GM19238 (cell line): Measurements from ENCODE around the gene NUP98.

ENCODE experiments used
- DNase-seq: peaks from one replicate; pipeline ENCODE4 v3.0.0; 2011; ENCODE audit warnings: low spot score; ENCODE audit not compliant: insufficient read length

NUP98 gene

DNA sequence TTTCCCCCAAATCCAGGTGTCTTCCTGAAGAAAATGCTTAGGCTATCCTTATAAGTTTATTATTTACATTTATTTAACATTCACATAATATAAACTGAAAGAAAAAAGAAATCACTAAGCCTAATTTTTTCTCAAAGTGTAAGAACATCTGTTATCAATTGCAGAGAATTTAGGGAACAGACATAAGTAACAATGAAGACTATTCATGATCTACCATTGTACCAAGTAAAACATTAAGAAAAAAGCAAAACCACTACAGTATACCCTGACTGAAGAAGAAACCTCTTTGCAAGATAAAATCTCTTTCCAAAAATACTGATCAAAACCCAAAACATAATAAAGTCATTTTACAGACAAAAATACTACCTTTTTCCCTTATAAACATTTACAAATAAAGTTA, 60.5 kb downstream of the NUP98 start:
- DNase-seq, result no peak

DNA sequence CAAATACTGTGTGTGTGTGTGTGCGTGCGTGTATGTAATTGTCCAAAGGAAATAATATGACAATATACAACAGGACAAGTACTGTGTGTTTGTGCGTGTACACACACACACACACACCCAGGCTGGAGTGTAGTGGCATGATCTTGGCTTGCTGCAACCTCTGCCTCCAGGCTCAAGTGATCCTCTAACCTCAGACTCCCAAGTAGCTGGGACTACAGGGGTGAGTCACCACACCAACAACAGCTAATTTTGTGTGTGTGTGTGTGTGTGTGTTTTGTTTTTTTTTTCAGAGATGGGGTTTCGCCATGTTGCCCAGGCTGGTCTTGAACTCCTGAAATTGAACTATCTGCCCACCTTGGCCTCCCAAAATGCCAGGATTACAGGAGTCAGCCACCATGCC, 61.5 kb downstream of the NUP98 start:
- no peak for DNase-seq

- DNase-seq, result no peak
Observed at GRCh38 chr11:3732671-3733436, 64.5 kb downstream of the NUP98 start.

- DNase-seq, result no peak
Observed at GRCh38 chr11:3723014-3723708, 74.2 kb downstream of the NUP98 start.

GRCh38 chr11:3722100-3722499, 75.3 kb downstream of the NUP98 start:
- DNase-seq, result no peak

DNA sequence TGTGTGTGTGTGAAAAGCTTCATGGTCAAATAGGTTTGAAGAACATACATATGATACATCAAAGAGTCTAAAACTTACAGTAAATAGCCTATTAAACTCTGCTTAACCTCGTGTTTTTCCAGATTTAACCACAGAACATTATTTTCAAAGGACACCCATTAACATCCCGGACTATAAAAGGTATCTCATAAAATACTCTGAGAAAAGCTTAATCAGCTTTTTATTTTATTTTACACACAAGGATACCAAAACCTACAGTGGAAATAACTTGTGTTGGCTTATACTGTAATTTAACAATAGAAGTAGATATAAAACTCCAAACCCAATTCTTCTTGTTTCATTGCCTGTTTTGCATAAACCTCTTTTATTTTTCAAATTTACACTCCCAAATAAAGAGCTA, 76.4 kb downstream of the NUP98 start:
- DNase-seq, result no peak

GRCh38 chr11:3712274-3712673, 85.1 kb downstream of the NUP98 start:
- no peak for DNase-seq

DNA sequence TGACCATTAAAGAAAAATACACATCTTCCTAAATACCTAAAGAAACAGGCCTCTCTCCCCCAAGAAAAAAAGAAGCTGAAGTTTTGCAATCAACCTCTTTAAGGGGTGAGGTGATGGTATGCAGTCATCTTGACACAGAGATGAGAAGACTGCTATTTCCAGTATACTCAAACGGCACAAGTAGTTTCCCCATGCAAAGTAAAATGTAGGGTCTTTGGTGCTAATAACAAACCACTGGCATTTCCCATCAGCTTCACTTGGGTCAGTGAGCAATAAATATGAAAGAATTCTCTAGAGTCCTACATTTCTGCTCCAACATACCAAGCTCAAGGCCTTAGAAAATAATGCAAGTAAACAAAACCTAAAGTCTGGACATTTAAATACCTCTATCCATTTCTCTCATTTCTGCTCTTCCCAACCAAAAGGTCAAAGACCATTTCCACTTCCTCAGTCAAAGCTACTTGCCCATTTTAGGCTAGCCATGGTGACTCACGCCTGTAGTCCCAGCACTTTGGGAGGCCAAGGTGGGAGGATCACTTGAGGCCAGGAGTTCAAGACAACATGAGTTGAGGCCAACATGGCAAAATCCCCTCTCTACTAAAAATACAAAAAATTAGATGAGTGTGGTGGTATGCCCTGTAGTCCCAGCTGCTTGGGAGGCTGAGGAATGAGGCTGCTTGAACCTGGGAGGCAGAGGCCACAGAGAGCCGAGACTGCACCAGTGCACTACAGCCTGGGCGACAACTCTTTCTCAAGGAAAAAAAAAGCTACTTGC, 86.7 kb downstream of the NUP98 start:
- no peak for DNase-seq

GRCh38 chr11:3709977-3710376, 87.4 kb downstream of the NUP98 start:
- no peak for DNase-seq

DNA sequence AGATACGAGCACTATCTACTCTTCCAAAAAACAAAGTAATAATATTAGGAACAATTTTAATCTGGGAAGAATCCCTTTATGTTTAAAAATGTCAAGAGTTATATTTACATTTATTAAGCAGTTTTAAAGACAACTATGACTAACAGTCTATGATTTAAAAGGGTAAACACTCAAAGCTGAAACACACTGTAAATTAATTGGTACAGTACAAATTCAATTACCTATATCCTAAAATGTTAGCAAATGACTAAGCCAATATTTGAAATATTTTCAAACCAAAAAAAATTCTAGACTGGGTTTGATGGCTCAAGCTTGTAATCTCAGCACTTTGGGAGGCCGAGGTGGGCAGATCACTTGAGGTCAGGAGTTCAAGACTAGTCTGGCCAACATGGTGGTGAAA, 90.2 kb downstream of the NUP98 start:
- DNase-seq, result no peak

DNA sequence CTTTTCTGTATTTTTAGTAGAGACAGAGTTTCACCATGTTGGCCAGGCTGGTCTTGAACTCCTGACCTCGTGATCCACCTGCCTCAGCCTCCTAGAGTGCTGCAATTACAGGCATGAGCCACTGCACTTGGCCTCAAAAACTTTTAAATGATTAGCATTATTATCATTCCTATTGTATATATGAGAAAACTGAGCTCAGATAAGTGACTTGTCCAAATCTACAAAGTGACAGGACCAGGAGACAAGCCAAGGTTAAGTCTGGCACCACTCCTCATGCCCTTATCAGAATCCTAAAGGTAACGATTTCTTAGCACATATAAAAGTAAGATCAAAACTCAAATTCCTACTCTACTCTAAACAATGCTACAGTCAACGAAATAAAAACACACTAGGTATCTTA, 94.0 kb downstream of the NUP98 start:
- no peak for DNase-seq

GRCh38 chr11:3700910-3701309, 96.4 kb downstream of the NUP98 start:
- DNase-seq, result no peak

DNA sequence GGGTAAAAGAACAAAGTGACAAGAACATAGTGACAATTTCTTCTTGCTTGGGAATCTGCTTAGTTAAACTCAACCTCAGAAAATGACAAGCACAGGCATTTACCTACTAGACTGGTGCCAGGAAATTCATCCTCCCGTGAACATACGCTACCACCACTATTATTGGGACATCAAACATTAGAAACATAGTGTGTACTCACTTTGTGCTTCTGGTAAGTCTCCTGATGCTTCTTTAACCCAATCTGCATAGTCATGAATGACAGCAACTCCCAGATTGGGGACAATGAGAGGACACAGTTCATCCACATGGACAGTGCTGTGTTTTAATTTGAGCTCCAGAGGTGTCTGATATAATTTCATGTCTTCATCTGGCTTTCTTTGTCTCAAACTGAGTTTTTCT, 96.9 kb downstream of the NUP98 start:
- DNase-seq, result no peak

DNA sequence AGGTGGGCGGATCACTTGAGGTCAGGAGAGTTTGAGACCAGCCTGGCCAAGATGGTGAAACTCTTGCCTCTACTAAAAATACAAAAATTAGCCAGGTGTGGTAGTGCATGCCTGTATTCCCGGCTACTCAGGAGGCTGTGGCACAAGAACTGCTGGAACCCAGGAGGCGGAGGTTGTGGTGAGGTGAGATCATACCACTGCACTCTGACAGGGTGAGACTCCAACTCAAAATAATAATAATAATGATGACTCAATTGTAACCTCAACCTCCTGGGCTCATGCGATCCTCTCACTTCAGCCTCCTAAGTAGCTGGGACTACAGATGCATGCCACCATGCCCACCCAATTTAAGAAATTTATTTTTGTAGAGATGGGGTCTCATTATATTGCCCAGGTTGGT, 110.6 kb downstream of the NUP98 start:
- DNase-seq, result no peak

DNA sequence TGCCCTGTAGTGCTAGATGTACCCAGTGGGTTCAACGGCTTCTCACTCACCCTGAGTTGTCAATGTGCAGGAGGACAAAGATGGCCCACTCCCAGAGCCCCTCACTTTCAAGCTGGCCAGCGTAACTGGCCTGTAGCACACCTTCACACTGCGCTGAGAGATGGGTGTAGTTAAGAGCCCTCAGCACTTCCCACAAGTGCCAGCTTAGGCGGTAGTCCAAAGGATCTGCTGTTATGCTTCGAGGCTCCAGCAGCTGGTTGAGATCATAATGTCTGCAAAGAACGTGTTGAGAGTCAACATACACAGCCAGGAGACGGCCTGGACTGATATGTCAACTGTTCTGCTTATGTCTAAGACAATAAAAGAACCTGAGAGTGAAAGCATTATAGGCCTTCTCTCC, 111.4 kb downstream of the NUP98 start:
- no peak for DNase-seq

- DNase-seq, result no peak
Observed at GRCh38 chr11:3684819-3685172, 112.6 kb downstream of the NUP98 start.

DNA sequence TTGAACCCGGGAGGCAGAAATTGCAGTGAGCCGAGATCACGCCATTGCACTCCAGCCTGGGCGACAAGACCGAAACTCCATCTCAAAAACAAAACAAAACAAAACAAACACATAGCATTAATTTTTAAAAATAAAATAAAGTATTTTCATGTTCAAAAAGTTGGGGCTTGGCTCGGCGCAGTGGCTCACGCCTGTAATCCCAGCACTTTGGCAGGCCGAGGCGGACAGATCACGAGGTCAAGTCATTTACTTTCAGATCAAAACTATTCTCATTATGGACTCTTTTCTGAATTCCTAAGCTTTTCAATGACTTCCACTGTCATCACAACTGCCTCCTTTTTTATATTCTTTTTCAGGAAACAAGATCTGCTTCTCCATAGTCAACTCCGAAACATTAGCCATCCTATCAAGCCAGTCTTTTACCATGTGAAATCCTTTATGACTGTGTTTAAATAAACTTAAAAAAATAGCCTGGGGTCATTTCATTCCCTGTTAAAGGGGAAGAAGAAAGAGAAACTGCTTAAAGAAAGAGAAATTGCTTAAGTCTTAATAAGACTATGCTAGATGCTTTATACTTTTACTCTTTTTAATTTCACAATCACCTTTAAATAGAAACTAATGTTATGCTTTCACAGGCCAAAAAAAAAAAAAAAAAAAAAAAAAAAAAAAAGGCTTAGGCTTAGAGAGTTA, 113.1 kb downstream of the NUP98 start:
- no peak for DNase-seq

DNA sequence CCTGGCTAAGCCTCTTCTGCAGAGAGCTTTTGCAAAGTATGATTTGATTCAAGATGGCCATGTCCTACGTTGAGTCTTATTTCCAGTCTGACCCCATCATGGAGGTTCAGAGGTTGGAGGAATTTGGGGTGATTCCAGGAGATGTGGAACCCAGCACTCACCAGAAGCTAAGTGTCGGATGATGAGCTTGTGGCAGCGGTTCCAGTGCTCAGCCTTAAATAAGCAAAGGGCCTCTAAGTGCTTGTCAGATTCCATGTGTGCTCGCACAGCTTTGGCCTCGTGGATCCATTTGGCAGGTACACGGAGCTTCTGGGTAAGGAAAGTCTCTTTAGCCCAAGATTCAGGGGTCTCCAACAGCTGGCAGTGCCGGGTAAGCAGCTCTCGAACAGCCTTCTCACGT, 114.3 kb downstream of the NUP98 start:
- DNase-seq, result no peak

DNA sequence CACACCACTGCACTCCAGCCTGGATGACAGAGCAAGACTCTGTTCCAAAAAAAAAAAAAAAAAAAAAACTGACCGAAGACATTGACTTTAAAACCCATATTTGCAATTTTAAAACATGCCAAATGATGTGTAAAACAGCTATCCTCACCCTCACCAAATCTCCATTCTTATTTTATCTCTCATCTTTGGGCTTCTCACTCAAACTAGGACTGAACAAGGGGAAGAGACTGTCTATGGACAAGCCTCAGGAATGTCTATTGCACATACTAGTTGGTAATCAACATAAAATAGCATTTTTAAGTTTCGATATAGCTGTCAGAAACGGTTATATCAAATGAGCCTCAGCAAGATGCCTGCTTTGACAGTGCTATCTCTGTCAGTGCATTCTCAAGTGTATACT, 118.3 kb downstream of the NUP98 start:
- no peak for DNase-seq

GRCh38 chr11:3675971-3676370, 121.4 kb downstream of the NUP98 start:
- no peak for DNase-seq

DNA sequence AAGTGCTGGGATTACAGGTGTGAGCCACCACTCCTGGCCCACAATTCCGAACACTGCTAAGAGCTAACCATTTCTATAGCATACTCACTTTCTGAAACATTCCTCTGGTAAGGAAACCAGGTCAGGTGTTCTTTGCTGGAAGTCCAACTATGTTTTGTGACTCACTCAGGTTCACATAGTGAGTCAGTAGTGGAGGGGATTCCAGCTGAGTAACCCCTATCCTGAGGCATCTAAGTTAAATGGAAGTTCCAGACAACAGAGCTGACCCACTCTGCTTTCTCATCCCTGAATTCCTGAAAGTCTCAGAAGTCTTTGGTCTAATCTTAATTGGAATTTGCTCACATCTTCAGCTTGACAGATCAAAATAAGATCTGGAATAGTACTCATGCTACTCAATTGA, 123.2 kb downstream of the NUP98 start:
- DNase-seq, result no peak
